HG03097 (cell line): ENCODE data around the gene SLC19A1.

Source experiments
- ATAC-seq: cut with Tn5 transposase; IDR thresholded peaks from one replicate; pipeline ENCODE4 v1.9.1; 2021; ENCODE audit not compliant: unreplicated experiment, low FRiP score

The SLC19A1 gene

GRCh38 chr21:45546636-45547544, 4.7 kb upstream of the SLC19A1 start:
- no peak for ATAC-seq

DNA sequence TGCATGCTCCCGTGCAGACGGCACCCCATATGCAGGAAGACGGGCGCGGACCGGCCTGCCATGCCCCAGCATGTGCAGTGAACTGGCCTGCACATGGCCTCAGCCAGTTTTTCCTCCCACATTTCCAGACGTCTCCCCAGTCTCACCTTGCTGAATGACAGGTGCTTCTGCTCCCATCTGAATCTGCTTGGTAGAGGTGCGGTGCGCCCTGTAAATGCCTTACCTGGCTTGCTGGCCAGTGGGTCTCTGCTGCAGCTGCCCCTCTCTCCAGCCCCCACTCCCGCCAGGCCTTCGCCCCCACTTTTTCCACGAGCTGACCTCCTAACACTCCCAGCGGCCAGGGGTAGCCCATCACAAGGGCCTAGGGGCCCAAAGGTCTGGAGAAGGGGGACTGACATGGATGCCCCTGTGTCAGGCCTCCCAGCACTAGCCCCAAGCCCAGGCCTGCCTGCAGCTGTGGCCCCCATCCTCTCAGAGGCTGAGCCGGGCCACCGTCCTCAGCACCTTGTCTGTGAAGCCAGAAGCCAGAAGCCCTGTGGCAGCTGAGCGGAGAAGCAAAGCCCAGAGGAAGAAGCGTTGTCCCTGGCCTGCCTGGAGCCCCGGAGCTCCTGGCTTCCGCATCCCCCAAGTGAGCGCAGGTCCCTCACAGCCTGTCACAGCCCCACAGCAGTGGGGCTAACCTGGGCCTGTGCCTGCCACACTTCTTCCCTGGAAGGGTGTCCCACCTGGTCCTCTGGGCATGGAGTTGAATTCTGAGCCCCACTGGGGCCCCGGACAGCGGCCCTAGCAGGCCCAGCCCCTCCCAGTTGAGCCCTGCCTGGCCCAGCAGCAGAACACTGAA, 3.7 kb upstream of the SLC19A1 start:
- no peak for ATAC-seq

DNA sequence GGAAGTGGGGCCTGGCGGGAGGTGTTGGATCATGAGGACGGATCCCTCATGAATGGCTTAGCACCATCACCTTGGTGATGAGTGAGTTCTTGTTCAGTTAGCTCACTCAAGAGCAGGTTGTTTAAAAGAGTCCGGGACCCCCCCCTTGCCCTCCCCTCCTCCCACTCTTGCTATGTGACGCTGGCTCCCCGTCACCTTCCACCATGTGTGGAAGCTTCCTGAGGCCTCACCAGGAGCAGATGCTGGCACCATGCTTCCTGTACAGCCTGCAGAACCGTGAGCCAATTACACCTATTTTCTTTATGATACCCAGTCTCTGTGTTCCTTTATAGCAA, 3.0 kb upstream of the SLC19A1 start:
- ATAC-seq, result no peak

GRCh38 chr21:45544449-45545235, 2.4 kb upstream of the SLC19A1 start:
- ATAC-seq, result no peak

- ATAC-seq, result no peak
Measured at GRCh38 chr21:45543710-45544448, 1.6 kb upstream of the SLC19A1 start.

DNA sequence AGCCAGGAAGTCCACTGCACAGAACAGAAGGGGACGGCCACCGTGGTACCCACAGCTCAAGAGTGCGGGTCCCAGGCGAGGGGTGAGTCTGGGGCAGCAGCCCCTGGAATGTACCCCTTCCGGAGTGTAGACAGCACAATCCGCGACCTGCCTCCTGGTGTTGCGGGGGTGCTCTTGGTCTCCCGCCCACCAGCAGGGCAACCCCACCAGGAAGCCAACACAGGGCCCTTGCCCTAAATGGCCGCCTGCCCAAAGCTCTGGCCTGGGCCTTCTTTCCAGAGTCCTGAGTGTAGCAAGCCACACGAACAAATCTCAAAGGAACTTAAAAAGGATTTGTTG, 1.1 kb upstream of the SLC19A1 start:
- ATAC-seq, result no peak

DNA sequence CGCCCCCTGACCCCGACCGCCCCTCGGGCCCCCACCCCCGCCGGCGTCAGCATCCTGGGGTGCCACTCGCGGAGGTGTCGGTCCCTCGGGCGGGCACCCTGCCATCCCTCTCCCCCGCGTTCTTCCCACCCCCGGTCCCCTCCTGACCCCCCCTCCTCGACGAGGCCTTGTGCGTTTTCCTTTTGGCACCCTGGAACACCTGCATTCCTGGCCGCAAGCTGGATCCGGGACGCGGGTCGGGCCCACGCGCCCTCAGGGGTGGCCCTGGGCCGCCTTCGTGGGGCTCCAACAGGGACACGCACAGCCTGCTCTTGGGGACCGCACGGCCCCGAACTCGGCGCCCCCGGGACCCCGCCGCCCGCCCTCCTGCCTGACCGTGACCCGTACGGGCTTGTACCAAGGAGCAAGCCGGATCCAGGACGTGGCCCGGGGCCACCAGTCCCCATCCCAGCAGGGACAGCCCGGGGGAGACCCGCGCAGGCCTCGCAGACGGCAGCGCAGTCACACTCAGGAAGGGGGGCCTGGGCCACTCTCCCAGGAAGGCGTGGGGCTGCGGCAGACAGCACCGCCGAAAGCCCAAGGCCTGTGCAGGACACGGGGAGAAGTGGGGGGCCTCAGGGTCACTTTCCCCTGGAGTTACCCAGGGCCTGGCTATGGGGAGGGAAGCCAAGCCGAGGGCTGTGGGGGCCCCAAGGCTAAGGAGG, 579 bp upstream of the SLC19A1 start:
- ATAC-seq, result no peak

- ATAC-seq, result no peak
Measured at GRCh38 chr21:45541221-45542039, 810 bp downstream of the SLC19A1 start.

GRCh38 chr21:45540601-45540970, 1.7 kb downstream of the SLC19A1 start:
- ATAC-seq, result no peak

DNA sequence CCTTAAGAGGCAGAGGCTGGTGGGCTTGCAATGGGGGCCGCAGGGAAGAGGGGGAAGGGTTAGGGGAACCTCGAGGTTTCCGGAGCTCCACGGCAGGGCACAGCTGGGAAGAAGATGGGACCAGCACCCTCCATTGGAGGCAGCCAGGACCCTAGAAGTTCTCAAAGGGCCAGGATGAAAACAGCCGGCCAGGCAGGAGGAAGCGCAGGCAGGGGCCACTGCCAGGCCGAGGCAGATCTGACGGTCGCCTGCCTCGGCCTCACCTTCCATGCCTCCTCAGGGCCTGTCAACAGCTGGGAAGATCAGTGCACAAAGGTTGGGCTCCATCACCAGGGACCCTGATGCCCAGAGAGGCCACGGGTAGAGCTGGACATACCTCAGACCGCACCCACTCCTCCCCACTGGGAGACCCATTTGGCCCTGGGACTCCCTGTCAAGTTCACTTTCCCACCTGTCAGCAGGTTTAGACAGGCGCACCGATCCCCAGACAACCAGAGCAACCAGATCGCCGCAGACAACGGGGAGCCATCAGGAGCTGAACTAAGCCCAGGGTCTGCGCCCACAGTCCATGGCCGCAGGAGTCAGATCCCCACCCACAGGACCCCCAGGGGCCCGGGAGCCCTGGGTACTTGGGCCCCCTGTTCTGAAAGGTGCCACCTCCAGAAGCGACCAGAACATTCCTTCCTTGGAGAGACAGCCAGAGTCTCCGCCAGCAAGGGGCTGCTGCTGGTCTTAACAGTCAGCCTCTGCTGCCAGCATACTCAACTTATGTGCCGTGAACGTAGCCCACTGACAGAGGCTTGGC, 2.2 kb downstream of the SLC19A1 start:
- ATAC-seq, result no peak

GRCh38 chr21:45539046-45539795, 3.0 kb downstream of the SLC19A1 start:
- ATAC-seq, result no peak

DNA sequence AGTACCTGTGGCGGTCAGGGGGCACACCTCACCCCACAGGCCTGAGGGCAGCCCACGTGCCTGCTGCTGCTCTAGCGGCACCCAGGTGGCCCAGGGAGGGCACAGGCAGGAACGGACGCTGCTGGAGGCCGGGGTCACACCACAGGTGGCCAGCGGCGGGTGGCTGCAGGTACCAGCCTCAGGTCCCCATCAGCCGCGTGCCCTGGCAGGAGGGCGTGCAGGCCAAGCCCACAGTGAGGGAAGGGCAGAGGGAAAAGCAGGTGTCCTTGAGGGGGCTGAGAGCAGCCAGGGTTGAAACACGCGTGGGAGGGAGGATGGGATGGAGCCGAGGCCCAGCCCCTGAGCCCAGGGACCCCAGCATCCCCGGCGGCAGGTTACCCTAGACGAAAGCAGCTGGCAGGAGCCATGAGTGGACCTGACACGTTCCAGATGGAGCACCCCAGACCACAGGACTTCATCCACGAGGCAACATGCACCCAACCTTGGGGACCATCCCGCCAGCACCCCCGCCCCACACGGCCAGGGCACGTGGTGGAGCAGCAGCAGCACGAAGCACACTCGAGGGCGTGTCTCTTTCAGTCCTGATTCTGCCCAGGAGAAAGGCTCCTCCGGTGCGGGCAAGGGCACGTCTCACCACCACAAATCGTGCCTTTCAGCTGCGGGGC, 3.7 kb downstream of the SLC19A1 start:
- no peak for ATAC-seq

- no peak for ATAC-seq
Measured at GRCh38 chr21:45537746-45538291, 4.4 kb downstream of the SLC19A1 start.

GRCh38 chr21:45537111-45537745, 5.0 kb downstream of the SLC19A1 start:
- no peak for ATAC-seq

DNA sequence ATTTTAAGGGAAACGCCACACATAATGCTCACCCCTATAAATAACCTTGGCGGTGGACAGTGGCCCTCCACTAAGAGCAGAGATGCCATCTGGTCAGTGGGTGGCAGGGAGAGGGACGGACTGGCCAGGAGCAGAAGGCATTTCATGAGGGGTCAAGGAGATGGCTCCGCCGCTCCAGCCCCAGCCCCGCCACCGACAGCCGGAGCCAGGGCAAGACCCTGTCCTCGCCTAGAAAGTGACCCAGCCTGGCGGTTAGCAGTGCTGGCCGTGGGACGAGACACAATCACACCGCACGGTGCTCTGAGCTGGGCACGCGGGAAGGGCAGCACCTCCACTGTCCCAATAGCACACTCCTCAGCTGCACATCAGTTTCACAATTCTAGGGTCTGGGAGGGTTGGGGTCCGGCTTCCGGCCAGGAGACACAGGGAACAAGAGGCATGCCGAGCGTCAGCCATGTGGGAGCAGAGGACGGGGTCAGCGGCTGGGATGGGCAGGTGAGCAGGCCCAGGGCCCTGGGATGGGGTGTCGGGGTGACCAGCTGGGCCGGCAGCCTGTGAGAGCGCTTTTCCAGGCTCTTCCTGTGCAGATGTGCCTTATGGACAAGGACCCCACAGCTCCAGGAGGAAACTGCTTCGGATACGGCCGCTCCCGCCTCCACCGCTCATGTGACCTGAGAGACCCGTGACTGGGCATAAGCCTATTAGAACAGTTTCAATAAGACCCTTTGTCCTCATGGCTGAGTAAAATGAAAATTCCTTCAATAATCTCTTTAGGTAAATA, 5.7 kb downstream of the SLC19A1 start:
- ATAC-seq, result no peak
